ENCODE results near the gene TNFAIP8. TPM values are rescaled to one million over a fixed set of nuclear protein-coding genes. Genes with fewer than 3 reads are reported as not detected.

TNFAIP8 gene
- total and polyA plus RNA-seq, 7 donors = 0.73 to 2.5 (median 1.6) TPM

- H3K4me1 ChIP-seq = no peaks in the 10 kb centered on the region
- 90 to 94% (median 91%) methylated on average over 9 of the region's 9 CpGs for WGBS, 3 donors
- no peak overlapping the region for H3K4me3 ChIP-seq
- H3K27ac ChIP-seq = no peak overlapping the region
- no peak for DNase-seq
- no peaks in the 10 kb centered on the region for H3K36me3 ChIP-seq (ENCODE audit: insufficient read depth in 1 of 2, low read depth in 1 of 2)
- ATAC-seq = no peak
- no peak for TF ChIP-seq CTCF (IDR thresholded peaks at IDR 0.05)
- H3K9me3 ChIP-seq = no peaks in the 10 kb centered on the region
- no peaks in the 10 kb centered on the region for H3K27me3 ChIP-seq (ENCODE audit: insufficient read depth in 3 of 3, low read length in 2 of 3)
- intact Hi-C loops (cut with DNase I) = no loop called here
Measured at GRCh38 chr5:119330367-119331183, 25.2 kb upstream of the TNFAIP8 start.

GRCh38 chr5:119331566-119332095 is 24.2 kb upstream of the TNFAIP8 start:
- H3K4me1 ChIP-seq = no peaks in the 10 kb centered on the region
- intact Hi-C loops (cut with DNase I) = no loop called here
- TF ChIP-seq CTCF (IDR thresholded peaks at IDR 0.05) = no peak
- no peaks in the 10 kb centered on the region for H3K9me3 ChIP-seq
- H3K27ac ChIP-seq = no peak overlapping the region
- no peak for DNase-seq
- no peak overlapping the region for H3K4me3 ChIP-seq
- WGBS, 3 donors = 77 to 94% (median 92%) methylated on average over 3 of the region's 3 CpGs
- H3K27me3 ChIP-seq (ENCODE audit: insufficient read depth in 3 of 3, low read length in 2 of 3) = no peaks in the 10 kb centered on the region
- ATAC-seq = no peak
- H3K36me3 ChIP-seq (ENCODE audit: insufficient read depth in 1 of 2, low read depth in 1 of 2) = no peaks in the 10 kb centered on the region

- DNase-seq = no peak
- no peak for ATAC-seq
- WGBS, 3 donors = 90 to 95% (median 91%) methylated on average over 4 of the region's 4 CpGs
- intact Hi-C loops (cut with DNase I) = no loop called here
- no peak overlapping the region for H3K4me3 ChIP-seq
- TF ChIP-seq CTCF (IDR thresholded peaks at IDR 0.05) = no peak
- H3K4me1 ChIP-seq = no peaks in the 10 kb centered on the region
- H3K27me3 ChIP-seq (ENCODE audit: insufficient read depth in 3 of 3, low read length in 2 of 3) = no peaks in the 10 kb centered on the region
- H3K9me3 ChIP-seq = no peaks in the 10 kb centered on the region
- H3K36me3 ChIP-seq (ENCODE audit: insufficient read depth in 1 of 2, low read depth in 1 of 2) = no peaks in the 10 kb centered on the region
- no peak overlapping the region for H3K27ac ChIP-seq
Measured at GRCh38 chr5:119332208-119332607, 23.6 kb upstream of the TNFAIP8 start.

GRCh38 chr5:119332978-119333401 is 22.8 kb upstream of the TNFAIP8 start:
- Histone ChIP-seq H3K9me3 (no peaks in the 10 kb centered on the region), H3K27ac (no peak overlapping the region), H3K4me1 (no peaks in the 10 kb centered on the region), H3K36me3 (ENCODE audit: insufficient read depth in 1 of 2, low read depth in 1 of 2) (no peaks in the 10 kb centered on the region), H3K4me3 (no peak overlapping the region), H3K27me3 (ENCODE audit: insufficient read depth in 3 of 3, low read length in 2 of 3) (no peaks in the 10 kb centered on the region)
- intact Hi-C loops (cut with DNase I) = no loop called here
- no peak for ATAC-seq
- WGBS, 3 donors = 76 to 81% (median 76%) methylated on average over 4 of the region's 4 CpGs
- DNase-seq = no peak
- TF ChIP-seq CTCF (IDR thresholded peaks at IDR 0.05) = no peak
